Ishikawa (cell line): Measurements from ENCODE around the gene SLC10A4.

Source experiments
- CEBPB ChIP-seq: IDR thresholded peaks from 2 replicates; pipeline ENCODE4 v1.6.1; 2012
- CREB1 ChIP-seq: IDR thresholded peaks from 2 replicates; pipeline ENCODE4 v1.6.1; 2012; ENCODE audit warnings: low read depth
- EGR1 ChIP-seq: IDR thresholded peaks from 2 replicates; pipeline ENCODE4 v1.6.1; 2012
- EP300 ChIP-seq: IDR thresholded peaks from 2 replicates; pipeline ENCODE4 v1.6.1; 2012; ENCODE audit warnings: borderline replicate concordance
- FOXM1 ChIP-seq: IDR thresholded peaks from 2 replicates; pipeline ENCODE4 v1.6.1; 2012; ENCODE audit warnings: low read depth, borderline replicate concordance
- MAX ChIP-seq: IDR thresholded peaks from 2 replicates; pipeline ENCODE4 v1.6.1; 2012
- NFIC ChIP-seq: IDR thresholded peaks from 2 replicates; pipeline ENCODE4 v1.6.1; 2012
- RAD21 ChIP-seq: IDR thresholded peaks from 2 replicates; pipeline ENCODE4 v1.6.1; 2012; ENCODE audit warnings: low read depth
- REST ChIP-seq: IDR thresholded peaks from 2 replicates; pipeline ENCODE4 v1.6.1; 2012; ENCODE audit warnings: low read depth, mild to moderate bottlenecking
- TAF1 ChIP-seq: IDR thresholded peaks from 2 replicates; pipeline ENCODE4 v1.6.1; 2012; ENCODE audit warnings: low read depth, mild to moderate bottlenecking
- TCF12 ChIP-seq: IDR thresholded peaks from 2 replicates; pipeline ENCODE4 v1.6.1; 2012; ENCODE audit warnings: low read depth
- TEAD4 ChIP-seq: IDR thresholded peaks from 2 replicates; pipeline ENCODE4 v1.6.1; 2012
- USF1 ChIP-seq: IDR thresholded peaks from 2 replicates; pipeline ENCODE4 v1.6.1; 2012
- YY1 ChIP-seq: IDR thresholded peaks from 2 replicates; pipeline ENCODE4 v1.6.1; 2012; ENCODE audit warnings: low read depth
- ZBTB7A ChIP-seq: IDR thresholded peaks from 2 replicates; pipeline ENCODE4 v1.6.1; 2012; ENCODE audit warnings: low read depth

SLC10A4 gene

GRCh38 chr4:48483006-48483776, at the start of gene SLC10A4:
Gene SLC10A4 (plus strand): TSS chr4:48483343. CDS start chr4:48483562, 219 bp downstream.
- TF ChIP-seq MAX: peak; percentile 56
- peak; percentile 19; the same call in 1 of the 2 replicates for TF ChIP-seq YY1
- no peak for TF ChIP-seq EP300
- no peak for TF ChIP-seq RAD21

- TF ChIP-seq REST (no peak), NFIC (no peak), CREB1 (no peak), EGR1 (no peak), CEBPB (no peak)
These were observed 46.8 kb upstream of the SLC10A4 start for GRCh38 chr4:48436318-48436717.

- TF ChIP-seq EGR1: no peak
- TF ChIP-seq USF1: no peak
- TF ChIP-seq MAX: no peak
- TF ChIP-seq FOXM1: no peak
- TF ChIP-seq EP300: no peak
- no peak for TF ChIP-seq RAD21
- no peak for TF ChIP-seq ZBTB7A
- no peak for TF ChIP-seq TEAD4
- no peak for TF ChIP-seq TCF12
- TF ChIP-seq CREB1: no peak
- TF ChIP-seq REST: no peak
- TF ChIP-seq TAF1: no peak
These were observed 43.2 kb upstream of the SLC10A4 start for GRCh38 chr4:48439988-48440387.

GRCh38 chr4:48445704-48446103, 37.4 kb upstream of the SLC10A4 start:
- no peak for TF ChIP-seq FOXM1
- TF ChIP-seq TAF1: no peak
- no peak for TF ChIP-seq EGR1
- TF ChIP-seq RAD21: peak; percentile 42
- TF ChIP-seq MAX: no peak

GRCh38 chr4:48446642-48447041, 36.5 kb upstream of the SLC10A4 start:
- TF ChIP-seq EP300: no peak
- no peak for TF ChIP-seq CREB1
- TF ChIP-seq TAF1: no peak
- TF ChIP-seq USF1: no peak
- no peak for TF ChIP-seq TEAD4
- no peak for TF ChIP-seq FOXM1
- TF ChIP-seq TCF12: no peak
- TF ChIP-seq YY1: no peak
- TF ChIP-seq CEBPB: no peak
- TF ChIP-seq NFIC: no peak
- TF ChIP-seq ZBTB7A: no peak

GRCh38 chr4:48449151-48449550, 34.0 kb upstream of the SLC10A4 start:
- no peak for TF ChIP-seq TCF12
- no peak for TF ChIP-seq EGR1
- TF ChIP-seq MAX: no peak
- no peak for TF ChIP-seq RAD21
- TF ChIP-seq TAF1: no peak
- TF ChIP-seq YY1: no peak
- TF ChIP-seq NFIC: no peak
